Stimulated activated CD8-positive, alpha-beta memory T cell treated with anti-CD3 and anti-CD28 coated beads, Interleukin-2, amount 100 ng/mL, for 48 hours (primary cell): ENCODE measurements around the gene LIN28A.

Experiments
- DNase-seq, 2 donors: peaks; one replicate each; pipeline ENCODE4 v3.0.0-alpha.2; 2020; ENCODE audit warnings: low read depth in 2 of 2

The LIN28A gene

DNA sequence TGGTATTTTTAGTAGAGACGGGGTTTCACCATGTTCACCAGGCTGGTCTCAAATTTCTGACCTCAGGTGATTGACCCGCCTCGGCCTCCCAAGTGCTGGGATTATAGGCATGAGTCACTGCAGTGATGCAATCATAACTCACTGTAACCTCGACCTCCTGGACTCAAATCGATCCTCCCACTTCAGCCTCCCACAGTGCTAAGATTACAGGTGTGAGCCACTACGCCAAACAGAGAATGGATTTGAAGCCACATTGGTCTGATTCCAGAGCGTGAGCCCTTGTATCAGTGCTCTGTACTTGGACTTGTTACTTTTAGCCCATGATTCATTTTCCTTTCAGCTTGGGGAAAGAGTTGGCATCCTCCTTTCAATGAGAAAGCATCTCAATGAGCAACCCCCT, 23.2 kb upstream of the LIN28A start:
- no peak for DNase-seq

DNA sequence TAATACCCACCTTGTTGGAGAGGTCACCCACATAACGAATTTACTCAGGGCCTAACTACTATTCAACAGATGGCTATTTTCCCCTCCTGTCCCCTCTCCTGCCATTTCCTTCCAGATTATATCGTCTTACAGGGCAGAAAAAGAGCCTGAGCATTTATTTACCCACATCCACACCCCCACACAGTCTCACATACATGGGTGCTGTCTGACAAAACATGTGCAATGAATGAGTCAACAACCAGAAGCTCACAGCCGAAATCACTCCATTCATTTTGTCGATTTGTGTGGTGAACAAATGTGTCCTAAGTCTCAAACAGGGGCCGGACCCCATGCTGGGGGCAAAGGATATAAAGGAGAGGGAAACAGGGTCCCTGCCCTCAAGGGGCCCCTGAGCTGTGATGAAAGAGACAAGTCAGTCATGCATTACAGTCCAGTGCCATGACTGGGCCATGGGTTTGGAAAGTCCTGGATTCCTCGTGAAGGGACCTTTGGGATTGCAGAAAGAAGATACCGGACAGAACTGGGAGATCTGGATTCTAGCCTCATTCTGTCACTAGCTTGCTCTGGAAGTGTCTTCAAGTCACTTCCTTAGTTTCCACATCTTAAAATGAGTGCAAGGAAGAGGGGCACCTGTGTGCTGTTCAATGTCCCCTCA, 21.7 kb upstream of the LIN28A start:
- no peak for DNase-seq

DNA sequence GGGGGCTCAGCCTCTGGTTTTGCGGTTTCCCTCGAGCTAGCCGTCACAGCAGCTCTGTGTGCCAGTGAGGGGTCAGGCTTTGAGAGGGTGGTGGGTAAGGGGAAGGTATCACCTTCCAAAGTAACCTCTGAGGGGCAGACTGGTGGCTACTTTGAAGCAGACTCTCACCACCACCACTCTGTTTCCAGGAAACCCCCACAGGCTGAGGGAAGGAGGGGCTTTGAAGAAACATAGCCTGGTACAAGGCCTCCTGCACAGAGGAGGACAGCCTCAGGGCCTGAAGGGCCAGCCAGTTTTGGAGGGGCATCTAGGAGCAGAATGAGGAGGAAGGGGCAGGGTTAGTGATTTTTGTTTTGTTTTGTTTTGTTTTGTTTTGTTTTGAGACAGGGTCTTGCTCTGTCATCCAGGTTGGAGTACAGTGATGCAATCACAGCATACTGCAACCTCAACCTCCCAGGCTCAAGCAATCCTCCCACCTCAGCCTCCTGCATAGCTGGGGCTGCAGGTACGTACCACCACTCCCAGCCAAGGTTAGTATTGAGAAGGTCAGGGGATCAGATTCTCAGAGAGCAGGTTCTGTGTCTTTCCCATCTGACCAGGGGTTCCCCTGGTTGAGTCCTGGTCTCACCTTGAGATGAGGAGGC, 20.9 kb upstream of the LIN28A start:
- DNase-seq, result no peak

DNA sequence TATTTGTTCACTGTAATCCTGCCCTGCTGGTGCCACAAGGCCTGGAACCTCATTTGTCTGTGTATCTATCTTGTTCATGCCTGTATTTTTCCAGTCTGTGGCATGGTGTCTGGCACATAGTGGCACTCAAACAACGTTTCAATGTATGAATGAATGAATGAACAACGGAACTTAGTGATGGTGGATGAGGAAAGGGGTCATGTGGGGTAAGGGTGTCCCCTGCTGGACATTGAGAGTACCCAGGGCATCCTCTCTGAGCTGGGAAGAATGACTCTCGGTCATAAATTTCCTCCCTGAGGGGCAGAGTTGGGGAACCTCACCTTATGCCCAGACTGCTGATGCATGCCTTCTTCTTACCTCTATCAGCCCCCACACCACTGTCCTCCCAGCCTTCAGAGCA, 19.2 kb upstream of the LIN28A start:
- no peak for DNase-seq

DNA sequence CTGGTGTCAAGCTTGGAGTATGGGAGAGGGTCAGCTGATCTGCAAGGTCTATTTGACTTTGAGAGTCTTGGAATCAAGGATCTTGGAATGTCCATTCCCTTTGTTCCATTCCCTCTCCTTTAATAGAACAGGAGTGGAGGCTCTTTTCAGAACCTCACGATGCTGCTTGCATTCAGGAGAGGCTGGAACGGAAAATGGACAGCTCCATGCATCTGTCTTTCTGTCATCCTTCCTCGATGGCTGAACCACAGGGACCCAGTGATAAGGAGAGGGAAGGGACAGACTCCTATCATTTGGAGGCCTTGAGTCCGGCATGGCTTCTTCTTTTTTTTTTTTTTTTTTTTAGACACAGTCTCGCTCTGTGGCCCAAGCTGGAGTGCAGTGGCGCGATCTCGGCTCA, 14.9 kb upstream of the LIN28A start:
- DNase-seq, result no peak

DNA sequence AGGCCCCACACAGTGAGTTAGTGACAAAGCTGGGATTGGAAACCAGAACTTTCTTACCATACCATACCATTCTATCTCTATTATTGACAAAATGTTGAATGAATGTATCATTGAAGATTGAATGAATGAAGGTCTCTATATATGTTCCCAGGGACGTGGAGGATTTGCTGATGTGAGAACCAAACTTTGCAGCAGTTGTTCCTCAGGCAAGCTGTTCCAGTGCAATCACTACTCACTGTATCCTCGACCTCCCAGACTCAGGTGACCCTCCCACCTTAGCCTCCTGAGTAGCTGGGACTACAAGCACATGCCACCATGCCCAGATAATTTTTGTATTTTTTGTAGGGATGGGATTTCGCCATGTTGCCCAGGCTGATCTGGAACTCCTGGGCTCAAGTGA, 11.6 kb upstream of the LIN28A start:
- no peak for DNase-seq

DNA sequence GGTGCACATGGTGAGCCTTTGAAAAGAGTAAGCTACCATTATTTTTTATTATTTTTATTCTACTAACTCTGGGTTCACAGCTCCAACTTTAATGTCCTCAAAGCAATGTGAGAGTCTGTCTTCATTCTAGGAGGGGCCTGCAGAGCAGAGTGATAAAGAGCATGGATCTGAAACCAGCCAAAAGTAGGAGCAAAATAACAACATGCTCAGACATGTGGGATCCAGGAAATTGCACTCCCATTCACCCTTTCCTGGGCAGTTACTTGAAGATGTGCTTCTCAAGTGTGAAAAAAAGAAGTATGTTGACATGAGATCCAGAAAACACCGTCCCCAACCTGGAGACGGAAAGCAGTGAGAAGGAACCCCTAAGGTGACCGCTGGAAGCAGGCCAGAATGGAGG, 8.7 kb upstream of the LIN28A start:
- DNase-seq, result no peak

DNA sequence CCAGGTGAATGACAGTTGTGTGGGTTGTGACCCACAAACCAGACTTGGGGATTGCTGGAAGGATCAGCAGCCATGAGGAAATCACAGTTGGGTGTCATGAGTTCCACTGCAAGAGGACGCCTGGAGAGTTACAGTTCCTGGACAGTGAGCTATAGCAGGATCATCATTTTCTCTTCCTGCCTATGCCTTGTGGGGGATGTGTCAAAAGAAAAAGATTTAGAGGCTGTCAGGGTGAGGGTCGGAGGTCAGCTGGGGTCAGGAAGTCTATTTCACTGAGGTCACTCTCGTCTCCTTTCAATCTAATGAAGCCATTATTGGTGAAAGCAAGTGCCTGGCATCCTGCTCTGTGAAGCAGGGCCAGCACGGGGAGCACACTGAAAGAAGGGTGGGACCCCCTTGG, 7.0 kb upstream of the LIN28A start:
- DNase-seq, result no peak

DNA sequence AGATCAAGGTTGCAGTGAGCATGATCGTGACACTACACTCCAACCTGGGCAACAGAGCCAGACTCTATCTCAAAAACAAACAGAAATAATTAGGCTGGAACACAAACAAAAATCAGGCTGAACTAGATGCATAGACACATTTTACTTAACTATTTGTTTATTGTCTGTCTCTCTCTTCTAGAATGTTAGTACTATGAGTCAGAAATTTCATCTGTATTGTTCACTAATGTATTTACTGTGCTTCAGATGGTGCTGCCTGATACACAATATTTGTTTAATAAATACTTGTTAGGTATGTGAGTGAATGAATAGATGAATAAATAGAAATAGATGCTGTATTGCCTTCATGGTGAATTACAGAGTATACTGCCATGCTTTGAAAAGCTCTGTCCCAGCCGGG, 6.0 kb upstream of the LIN28A start:
- DNase-seq, result no peak

DNA sequence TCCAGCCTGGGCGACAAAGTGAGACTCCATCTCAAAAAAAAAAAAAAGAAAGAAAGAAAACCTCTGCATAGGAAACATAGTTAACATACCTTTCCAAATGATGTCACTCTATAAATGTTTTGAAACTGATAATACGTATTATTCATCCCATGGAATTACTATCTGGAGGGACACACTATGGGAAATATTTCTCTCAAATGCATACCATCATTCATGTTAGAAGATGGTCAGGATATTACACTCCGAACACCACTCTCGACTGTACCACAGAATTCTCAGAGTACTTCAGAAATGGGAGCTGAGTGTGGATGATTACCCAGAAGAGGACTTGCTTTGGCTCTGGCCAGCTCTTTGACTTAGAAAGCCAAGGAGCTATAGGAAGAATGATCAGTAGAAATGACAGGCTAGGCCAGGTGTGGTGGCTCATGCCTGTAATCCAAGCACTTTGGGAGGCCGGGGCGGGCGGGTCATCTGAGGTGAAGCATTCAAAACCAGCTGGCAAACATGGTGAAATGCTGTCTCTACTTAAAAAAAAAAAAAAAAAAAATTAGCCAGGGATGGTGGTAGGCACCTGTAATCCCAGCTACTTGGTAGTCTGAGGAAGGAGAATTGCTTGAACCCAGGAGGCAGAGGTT, 5.2 kb upstream of the LIN28A start:
- DNase-seq, result no peak

DNA sequence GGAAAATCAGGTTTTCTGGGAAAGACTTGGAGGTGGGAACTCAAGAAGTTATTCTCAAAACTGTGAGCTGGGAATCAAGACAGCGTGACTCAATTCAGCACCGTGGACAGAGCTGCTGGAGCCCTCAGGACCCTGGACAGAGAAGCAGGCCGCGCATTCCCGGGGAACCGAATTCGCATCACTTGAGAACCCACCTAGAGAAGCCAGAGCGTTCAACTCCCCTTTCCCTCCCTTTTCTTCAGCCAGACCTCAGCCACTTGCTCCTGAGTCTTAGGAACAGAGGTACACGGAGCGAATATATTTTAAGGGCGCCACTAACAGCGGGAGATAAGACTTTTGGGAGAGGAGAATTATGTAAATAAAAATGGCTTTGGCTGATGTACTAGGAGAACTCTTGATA, 2.0 kb upstream of the LIN28A start:
- peak; percentile 45 to 59 for DNase-seq

DNA sequence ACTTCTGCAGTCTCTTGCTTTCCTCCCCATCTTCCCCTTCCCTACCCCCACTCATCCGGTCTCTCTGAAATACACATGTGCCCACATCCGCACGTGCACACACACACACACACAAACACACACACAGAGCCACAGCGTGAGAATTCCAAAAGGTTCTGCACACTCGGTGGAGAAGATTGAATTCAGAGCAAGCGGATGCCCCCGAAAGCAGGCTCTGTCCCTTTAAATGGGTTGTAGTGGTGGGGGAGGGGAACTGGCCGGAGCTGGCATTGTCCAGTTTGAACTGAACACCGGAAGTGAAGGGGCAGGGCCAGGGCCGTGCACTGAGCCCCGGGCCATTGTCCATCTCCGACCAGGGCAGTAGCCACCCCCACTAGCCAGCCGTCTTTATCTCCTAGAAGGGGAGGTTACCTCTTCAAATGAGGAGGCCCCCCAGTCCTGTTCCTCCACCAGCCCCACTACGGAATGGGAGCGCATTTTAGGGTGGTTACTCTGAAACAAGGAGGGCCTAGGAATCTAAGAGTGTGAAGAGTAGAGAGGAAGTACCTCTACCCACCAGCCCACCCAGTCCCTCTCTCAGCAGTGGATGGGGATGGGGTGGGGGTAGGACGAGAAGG, 1.3 kb upstream of the LIN28A start:
- no peak for DNase-seq

DNA sequence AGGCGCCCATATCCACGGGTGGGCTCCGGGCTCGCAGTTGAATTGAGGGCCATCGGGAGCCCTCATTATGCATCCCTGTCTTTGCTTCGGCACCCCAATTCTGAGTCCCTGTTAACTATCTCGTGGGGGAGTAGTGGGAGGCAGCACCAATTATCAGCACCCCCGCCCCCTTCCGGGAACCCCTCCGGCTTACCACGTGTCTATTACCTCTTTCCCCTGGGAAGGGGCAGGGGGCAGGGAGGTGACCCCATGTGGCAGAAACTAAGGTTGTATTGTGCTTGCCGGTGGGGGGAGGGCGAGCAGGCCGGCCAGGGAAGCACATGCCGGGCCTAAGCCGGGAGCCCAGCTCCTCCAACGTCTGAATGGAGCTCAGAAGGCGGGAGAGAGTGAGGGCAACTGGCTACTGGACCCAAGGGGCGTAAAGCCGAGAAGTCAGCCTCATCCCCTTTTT, 1.0 kb downstream of the LIN28A start:
- no peak for DNase-seq

DNA sequence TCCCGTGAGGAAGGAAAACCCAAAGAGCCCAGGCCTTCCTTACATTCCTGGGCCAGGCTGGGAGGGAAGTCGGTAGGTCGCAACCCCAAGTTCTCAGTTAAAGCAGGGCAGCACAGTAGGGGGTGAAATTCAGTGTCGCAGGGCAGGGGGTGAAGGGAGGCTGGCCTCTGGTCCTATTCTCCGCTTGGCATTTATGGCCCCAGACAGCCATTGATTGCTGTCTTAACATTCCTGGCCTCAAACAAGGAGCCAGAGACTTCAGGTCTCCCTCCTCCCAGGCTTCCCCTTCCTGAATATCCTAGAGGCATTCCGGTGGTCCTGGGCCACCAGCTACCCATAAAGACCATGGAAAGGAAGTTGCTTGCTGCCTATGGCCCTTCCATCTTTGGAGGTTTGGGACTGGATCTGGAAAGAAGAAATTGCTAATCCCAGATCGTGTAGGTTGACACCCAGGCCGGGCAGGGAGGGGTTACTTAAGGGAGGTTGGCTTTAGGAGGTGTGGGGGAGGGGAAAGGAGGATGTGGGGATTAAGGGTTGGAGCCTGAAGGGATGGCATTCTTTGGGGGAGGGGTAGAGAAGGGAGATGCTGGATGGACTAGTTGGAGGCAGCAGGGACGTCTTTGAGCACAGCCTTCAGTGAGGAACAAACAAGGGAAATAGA, 1.7 kb downstream of the LIN28A start:
- no peak for DNase-seq

DNA sequence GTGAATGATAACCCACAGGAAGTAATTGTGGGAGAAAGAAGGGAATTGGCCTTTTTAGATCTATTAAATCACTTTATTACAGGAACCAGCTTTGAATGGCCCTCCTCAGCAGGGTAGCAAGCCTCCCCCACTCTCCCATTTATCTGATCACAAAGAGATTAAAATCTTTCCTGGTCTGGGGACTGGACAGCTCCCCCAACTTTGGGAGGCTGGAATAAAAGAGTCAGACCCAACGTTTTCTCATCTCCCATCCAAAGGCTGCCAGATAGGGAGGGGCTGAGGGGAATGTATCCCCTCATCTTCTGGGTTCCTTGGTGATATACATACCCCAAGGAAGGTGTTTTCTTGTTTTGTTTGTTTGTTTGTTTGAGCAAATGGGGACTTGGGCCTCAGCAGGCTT, 2.4 kb downstream of the LIN28A start:
- DNase-seq, result no peak

DNA sequence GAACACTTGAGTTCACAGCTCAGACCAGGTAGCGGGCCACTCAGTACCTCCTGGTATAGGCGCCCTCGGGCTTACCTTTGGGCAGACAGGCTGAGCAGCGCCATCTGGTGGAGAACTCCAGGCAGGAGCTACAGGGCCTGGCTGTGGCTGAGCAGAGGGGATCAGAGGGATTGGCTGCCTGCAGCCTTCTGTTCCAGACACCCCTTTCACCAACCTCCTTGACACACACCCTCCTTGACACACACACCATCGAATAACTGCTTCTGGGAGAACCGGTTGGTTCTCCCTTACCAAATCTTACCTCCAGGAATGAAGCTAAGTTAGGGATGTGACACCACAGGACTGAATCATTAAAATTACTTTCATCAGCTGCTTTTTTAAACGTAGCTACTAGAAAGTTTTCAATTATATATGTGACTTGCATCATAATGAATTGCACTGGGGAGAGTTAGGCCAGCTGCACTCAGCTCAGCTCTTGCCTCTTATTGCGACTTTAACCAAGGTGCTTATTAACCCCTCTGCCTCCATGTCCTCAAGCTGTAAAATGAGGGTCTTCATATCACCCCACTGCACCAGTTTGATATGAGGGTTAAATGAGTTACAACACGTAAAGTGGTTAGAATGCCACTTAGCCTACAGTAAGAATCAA, 6.6 kb downstream of the LIN28A start:
- DNase-seq, result peak; percentile 75 to 79

DNA sequence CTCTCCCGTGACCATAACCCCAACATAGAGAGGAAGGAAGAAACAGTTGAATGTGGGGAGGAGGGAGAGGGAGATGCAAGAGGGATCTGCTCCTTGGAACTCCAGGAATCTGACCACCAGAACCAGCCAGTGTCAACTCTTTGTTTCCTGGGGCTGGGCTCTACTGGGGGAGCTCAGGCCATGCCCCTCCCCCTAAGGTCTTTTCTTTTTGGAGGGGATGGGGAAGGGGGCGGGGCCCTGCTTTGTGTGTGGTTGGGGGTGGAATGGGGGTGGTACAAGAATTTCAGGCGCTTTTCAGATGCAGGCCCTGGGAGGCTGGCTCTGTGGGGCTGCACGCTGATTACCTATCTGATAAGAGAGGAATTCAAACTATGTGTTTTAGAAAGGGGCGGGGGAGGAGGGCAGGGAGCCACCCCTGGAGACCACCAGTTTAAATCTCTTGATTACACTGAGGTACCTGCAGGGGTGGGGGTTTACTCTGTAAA, 8.3 kb downstream of the LIN28A start:
- DNase-seq, result no peak

DNA sequence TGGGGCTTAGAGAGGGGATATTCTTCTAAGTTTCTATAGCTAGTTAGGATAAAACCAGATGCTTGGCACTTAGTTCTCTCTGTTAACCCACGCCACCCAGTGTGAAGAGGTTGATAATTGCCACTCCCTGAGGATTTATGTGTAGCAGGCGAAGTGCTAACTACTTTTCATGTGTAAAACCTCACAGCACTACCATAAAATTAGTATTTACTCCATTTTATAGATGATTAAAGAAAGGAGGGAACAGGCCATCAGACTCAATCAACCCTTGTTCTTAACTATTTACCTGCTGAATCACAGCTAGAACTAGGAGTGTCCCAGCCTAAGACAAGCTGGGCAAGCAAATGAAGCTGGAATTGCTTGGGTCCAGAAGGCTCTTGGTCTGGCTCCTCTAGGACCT, 8.9 kb downstream of the LIN28A start:
- DNase-seq, result no peak

DNA sequence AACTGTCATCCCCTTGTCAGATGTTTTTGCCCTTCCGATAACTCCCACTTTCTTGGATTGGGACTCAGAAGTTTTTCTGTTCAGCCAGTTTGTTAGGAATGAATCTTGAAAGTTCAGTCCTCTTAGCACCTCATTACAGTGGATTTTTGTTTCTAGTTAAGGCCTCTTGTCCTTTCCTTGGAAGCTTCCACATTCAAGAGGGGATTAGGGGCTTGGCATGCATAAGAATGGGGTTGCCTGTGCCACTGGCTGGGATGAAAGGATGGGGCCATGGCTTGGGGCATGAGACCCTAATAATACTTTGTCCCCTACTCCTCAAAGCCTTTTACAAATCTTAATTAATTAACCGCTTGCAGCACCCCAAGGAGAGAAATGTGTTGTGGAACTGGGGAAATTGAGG, 19.1 kb downstream of the LIN28A start:
- no peak for DNase-seq

DNA sequence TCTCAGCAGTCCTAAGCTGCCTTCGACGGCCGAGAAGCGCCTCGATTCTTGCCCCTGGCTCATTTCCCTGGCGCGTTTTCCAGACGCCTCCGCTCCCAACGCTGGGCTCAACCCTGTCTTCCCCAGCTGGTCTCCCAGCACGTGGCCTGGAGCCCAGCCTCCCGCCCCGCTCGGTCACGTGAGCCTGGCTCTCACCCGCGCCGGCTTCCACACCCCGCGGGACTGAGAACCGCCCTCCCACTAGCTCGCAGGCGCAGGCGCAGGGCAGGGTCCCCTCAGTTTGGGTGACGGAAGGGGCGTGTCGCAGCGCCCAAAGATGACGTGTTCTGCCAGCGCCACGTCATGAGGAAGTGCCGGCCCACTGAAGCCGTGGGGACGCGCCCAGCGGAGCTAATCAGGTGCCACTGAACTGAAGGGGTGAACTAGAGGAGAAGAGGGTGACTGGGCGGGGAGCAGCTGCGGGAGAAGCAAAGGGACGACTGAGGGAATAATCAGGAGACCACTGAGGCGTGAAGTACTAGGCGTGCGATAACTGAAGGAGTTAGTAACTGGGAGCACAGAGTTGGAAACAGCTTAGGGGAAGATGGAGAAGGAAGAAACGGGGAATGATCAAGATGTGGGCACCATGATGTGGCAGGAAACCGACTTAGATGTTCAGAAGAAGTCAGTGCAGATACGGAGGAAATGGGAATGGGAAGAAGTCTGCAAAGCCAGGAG, 21.5 kb downstream of the LIN28A start, which contains the start of gene DHDDS:
Gene DHDDS (plus strand): TSS at position 343 of the 717 bp plus-strand sequence. CDS start 625 bp downstream, outside the sequence.
- DNase-seq, result peak; percentile 96 to 99

DNA sequence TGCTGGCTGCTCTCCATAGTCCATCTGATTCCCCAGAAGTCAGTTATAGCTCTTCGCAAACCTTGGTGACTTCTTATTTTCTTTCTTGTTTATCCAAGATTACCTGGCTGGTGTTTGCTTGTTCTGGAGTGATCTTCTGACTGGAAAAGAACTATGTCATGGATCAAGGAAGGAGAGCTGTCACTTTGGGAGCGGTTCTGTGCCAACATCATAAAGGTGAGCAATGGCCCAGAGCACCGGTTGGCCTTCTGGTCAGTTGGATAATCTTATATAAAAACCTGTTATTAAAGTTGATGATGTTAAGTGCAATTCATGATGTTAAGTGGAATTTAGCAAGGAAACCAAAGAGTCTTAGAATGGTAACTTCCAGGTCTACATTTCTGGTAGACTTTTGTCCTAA, 22.2 kb downstream of the LIN28A start:
- no peak for DNase-seq
